B cell (primary cell): ENCODE results near the gene AVPR1B. TPM values are rescaled to one million over a fixed set of nuclear protein-coding genes. Genes with fewer than 3 reads are reported as not detected.

Experiments
- ATAC-seq: fragments of 200-7000 bp; cut with Tn5 transposase; one replicate; pipeline ENCODE4 v1.10.0; 2021; ENCODE audit warnings: low read depth, mild to moderate bottlenecking, moderate number of reproducible peaks, moderate library complexity
- CTCF ChIA-PET: fragments of 350-600 bp; sonication (Branson Sonifier 250); formaldehyde crosslinking; loops from one replicate; lab custom pipeline; 2021; ENCODE audit warnings: antibody characterized with exemption, inconsistent platforms; lab: Charles Lee
- POLR2A ChIA-PET: fragments of 350-600 bp; sonication (Branson Sonifier 250); formaldehyde crosslinking; loops from one replicate; lab custom pipeline; 2021; ENCODE audit warnings: antibody characterized with exemption; lab: Charles Lee
- DNase-seq: peaks from one replicate; pipeline ENCODE4 v3.0.0; 2013
- H2AFZ ChIP-seq: 2 replicates; pipeline ENCODE4 v1.6.1; 2012; ENCODE audit warnings: mild to moderate bottlenecking, low read depth, low read length; ENCODE audit not compliant: insufficient read depth, poor library complexity, severe bottlenecking
- H3K27ac ChIP-seq, 2 donors: 1 replicate in 1 of 2; 2 replicates in 1 of 2; pipeline ENCODE4 v1.5.1; 2012 to 2013; ENCODE audit warnings: low read length in 2 of 2, mild to moderate bottlenecking in 2 of 2, moderate library complexity in 1 of 2
- H3K27me3 ChIP-seq, 4 experiments: fragments of 200-600 bp in 1 of 4; sonication (generic) in 1 of 4; replicated peaks in 1 of 4; 1 replicate in 2 of 4; 2 replicates in 2 of 4; pipeline versions ENCODE4 v1.6.1 to v1.7.0; 2013 to 2016; ENCODE audit warnings: low read length in 3 of 4, mild to moderate bottlenecking in 2 of 4, mixed read lengths in 1 of 4, moderate library complexity in 1 of 4; ENCODE audit not compliant: insufficient read depth in 4 of 4, control insufficient read depth in 3 of 4; ENCODE audit errors: control extremely low read depth in 1 of 4
- H3K36me3 ChIP-seq, 2 experiments: replicated peaks in 1 of 2; 1 replicate in 1 of 2; 2 replicates in 1 of 2; pipeline versions ENCODE4 v1.6.1 to v1.7.1; 2013; ENCODE audit warnings: low read length in 1 of 2; ENCODE audit not compliant: insufficient read depth in 2 of 2, control insufficient read depth in 1 of 2; ENCODE audit errors: control extremely low read depth in 1 of 2, extremely low read depth in 1 of 2
- H3K4me1 ChIP-seq, 2 donors: fragments of 200-600 bp in 1 of 2; sonication (generic) in 1 of 2; 1 replicate in 1 of 2; 2 replicates in 1 of 2; pipeline versions ENCODE4 v1.5.1 to v1.6.1; 2013 to 2017; ENCODE audit warnings: low read length in 2 of 2; ENCODE audit not compliant: control insufficient read depth in 2 of 2, insufficient read depth in 2 of 2
- H3K4me2 ChIP-seq: replicated peaks from 2 replicates; pipeline ENCODE3; 2012; ENCODE audit warnings: mild to moderate bottlenecking, low read depth, low read length; ENCODE audit not compliant: poor library complexity, severe bottlenecking
- H3K4me3 ChIP-seq, 5 experiments: fragments of 200-600 bp in 1 of 5; sonication (generic) in 1 of 5; 1 replicate in 3 of 5; 2 replicates in 2 of 5; pipeline versions ENCODE4 v1.5.1 to v1.7.0; 2011 to 2016; ENCODE audit warnings: low read length in 4 of 5, mild to moderate bottlenecking in 4 of 5, low read depth in 2 of 5, control low read depth in 1 of 5, moderate library complexity in 1 of 5; ENCODE audit not compliant: insufficient read depth in 1 of 5; ENCODE audit errors: control extremely low read depth in 1 of 5, extremely low read depth in 1 of 5
- H3K79me2 ChIP-seq: fragments of 200-600 bp; sonication (generic); one replicate; pipeline ENCODE4 v1.6.0; 2016; ENCODE audit warnings: low read length; ENCODE audit not compliant: control insufficient read depth, insufficient read depth
- H3K9ac ChIP-seq: fragments of 200-600 bp; sonication (generic); 2 replicates; pipeline ENCODE4 v1.6.1; 2017; ENCODE audit warnings: mild to moderate bottlenecking, low read length, moderate library complexity
- H3K9me3 ChIP-seq, 3 donors: one replicate each; pipeline versions ENCODE4 v1.6.1 to v1.7.1; 2013; ENCODE audit warnings: low read length in 2 of 3; ENCODE audit not compliant: control insufficient read depth in 2 of 3, insufficient read depth in 1 of 3; ENCODE audit errors: control extremely low read depth in 1 of 3
- H4K20me1 ChIP-seq: 2 replicates; pipeline ENCODE4 v1.6.0; 2012; ENCODE audit warnings: mild to moderate bottlenecking, low read length; ENCODE audit not compliant: insufficient read depth, control insufficient read depth, poor library complexity, severe bottlenecking
- H3K27ac Mint-ChIP-seq: one replicate; pipeline ENCODE4 v1.8.0; 2021; ENCODE audit warnings: mixed read lengths
- H3K27me3 Mint-ChIP-seq: one replicate; pipeline ENCODE4 v1.8.0; 2021; ENCODE audit warnings: mixed read lengths
- H3K4me1 Mint-ChIP-seq: one replicate; pipeline ENCODE4 v1.8.0; 2021; ENCODE audit warnings: mixed read lengths
- H3K4me3 Mint-ChIP-seq: one replicate; pipeline ENCODE4 v1.8.0; 2021; ENCODE audit warnings: mixed read lengths
- H3K9me3 Mint-ChIP-seq: one replicate; pipeline ENCODE4 v1.8.0; 2022; ENCODE audit warnings: mixed read lengths; ENCODE audit not compliant: insufficient read depth
- EZH2 ChIP-seq: IDR thresholded peaks from 2 replicates; pipeline ENCODE4 v1.6.1; 2012; ENCODE audit warnings: borderline replicate concordance, low read depth, mild to moderate bottlenecking, moderate library complexity, low read length; ENCODE audit not compliant: insufficient read depth, poor library complexity, severe bottlenecking
- WGBS: methylation state at CpG from one replicate; pipeline ENCODE4 v1.1.5; 2013; ENCODE audit warnings: missing lambda C conversion rate; ENCODE audit not compliant: insufficient coverage; 5-methylcytosine and 5-hydroxymethylcytosine counted together
- intact Hi-C: fragments of 100-400 bp; cut with micrococcal nuclease; formaldehyde crosslinking; loops from one replicate; pipeline ENCODE4 v1.10.0; 2022
- polyA plus RNA-seq: library from polyadenylated mRNA; depleted of rRNA; stranded (reverse); fragments of >200 nt; gene quantifications from 2 replicates; pipeline ENCODE4 v1.2.3, GENCODE V29; 2012
- total RNA-seq, 2 donors: library from RNA; stranded (reverse); fragments of 120-200 nt in 1 of 2; gene quantifications; 1 replicate in 1 of 2; 2 replicates in 1 of 2; pipeline versions ENCODE4 v1.2.3 to v1.2.4, GENCODE V29; 2013 to 2022
- TF ChIP-seq, protein P1 (sequence below): fragments of 200-600 bp; IDR thresholded peaks from one replicate; pipeline ENCODE4 v1.8.0; 2022; ENCODE audit warnings: antibody characterized with exemption, mild to moderate bottlenecking

Gene AVPR1B
- total and polyA plus RNA-seq, 2 donors (not counting 1 experiment from before 2014, with no cell fraction given), result 0.59 TPM; not detected in 1

DNA sequence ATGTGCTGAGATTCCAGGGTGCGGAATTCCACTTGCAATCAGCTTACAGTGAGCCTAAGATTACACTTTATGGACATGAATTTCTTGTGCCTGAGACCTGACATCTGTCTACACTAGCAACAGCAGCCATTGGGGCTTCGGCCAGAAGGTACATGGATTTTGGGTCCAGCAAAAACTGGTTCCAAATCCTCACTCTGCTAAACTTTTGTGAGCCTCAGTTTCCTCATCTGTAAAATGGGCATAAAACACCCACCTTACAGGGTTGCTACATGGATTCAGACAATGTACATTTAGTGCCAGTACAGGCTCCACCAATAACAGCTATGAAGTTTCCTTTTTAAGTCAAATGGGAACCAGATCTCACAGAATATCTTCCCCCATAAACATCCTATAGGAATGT lies 33.4 kb downstream of the AVPR1B start:
- no peak overlapping the region for H3K27ac Mint-ChIP-seq
- H2AFZ ChIP-seq, result no peak overlapping the region
- ATAC-seq, result no peak

More for the DNA sequence above, 33.4 kb downstream of the AVPR1B start:
- Histone ChIP-seq H3K9me3 (no peaks in the 10 kb centered on the region), H3K36me3 (no peaks in the 10 kb centered on the region), H3K4me1 (peaks cover 13 to 19% of the 10 kb centered on the region in 2 donors), H3K27me3 (no peaks in the 10 kb centered on the region), H3K4me3 (no peak overlapping the region), H4K20me1 (no peaks in the 10 kb centered on the region), H3K79me2 (no peaks in the 10 kb centered on the region), H3K27ac (no peak overlapping the region), H3K9ac (no peak overlapping the region), H3K4me2 (no peak overlapping the region)
- intact Hi-C loops, result no loop called here
- no peak for DNase-seq
- CTCF ChIA-PET, result interaction anchor here (0.7 to 7.3 kb wide), 5 partner anchors 9 to 100 kb away, joined by 3 to 44 read pairs (median 3); no protein-coding TSS in a partner anchor
- Mint-ChIP-seq H3K4me1 (peaks cover 26% of the 10 kb centered on the region), H3K4me3 (no peak overlapping the region), H3K27me3 (no peaks in the 10 kb centered on the region), H3K9me3 (no peaks in the 10 kb centered on the region)
- POLR2A ChIA-PET, result no interaction called here
- WGBS, result 100% methylated on average over 2 of the region's 2 CpGs
- TF ChIP-seq, protein P1, sequence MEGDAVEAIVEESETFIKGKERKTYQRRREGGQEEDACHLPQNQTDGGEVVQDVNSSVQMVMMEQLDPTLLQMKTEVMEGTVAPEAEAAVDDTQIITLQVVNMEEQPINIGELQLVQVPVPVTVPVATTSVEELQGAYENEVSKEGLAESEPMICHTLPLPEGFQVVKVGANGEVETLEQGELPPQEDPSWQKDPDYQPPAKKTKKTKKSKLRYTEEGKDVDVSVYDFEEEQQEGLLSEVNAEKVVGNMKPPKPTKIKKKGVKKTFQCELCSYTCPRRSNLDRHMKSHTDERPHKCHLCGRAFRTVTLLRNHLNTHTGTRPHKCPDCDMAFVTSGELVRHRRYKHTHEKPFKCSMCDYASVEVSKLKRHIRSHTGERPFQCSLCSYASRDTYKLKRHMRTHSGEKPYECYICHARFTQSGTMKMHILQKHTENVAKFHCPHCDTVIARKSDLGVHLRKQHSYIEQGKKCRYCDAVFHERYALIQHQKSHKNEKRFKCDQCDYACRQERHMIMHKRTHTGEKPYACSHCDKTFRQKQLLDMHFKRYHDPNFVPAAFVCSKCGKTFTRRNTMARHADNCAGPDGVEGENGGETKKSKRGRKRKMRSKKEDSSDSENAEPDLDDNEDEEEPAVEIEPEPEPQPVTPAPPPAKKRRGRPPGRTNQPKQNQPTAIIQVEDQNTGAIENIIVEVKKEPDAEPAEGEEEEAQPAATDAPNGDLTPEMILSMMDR, result no peak
- no peak for TF ChIP-seq EZH2
